ENCODE results near the gene CEP76. TPM values are rescaled to one million over a fixed set of nuclear protein-coding genes. Genes with fewer than 3 reads are reported as not detected.

Gene CEP76
- total RNA-seq, 1 experiment from 2014 or later = 18.6 TPM

DNA sequence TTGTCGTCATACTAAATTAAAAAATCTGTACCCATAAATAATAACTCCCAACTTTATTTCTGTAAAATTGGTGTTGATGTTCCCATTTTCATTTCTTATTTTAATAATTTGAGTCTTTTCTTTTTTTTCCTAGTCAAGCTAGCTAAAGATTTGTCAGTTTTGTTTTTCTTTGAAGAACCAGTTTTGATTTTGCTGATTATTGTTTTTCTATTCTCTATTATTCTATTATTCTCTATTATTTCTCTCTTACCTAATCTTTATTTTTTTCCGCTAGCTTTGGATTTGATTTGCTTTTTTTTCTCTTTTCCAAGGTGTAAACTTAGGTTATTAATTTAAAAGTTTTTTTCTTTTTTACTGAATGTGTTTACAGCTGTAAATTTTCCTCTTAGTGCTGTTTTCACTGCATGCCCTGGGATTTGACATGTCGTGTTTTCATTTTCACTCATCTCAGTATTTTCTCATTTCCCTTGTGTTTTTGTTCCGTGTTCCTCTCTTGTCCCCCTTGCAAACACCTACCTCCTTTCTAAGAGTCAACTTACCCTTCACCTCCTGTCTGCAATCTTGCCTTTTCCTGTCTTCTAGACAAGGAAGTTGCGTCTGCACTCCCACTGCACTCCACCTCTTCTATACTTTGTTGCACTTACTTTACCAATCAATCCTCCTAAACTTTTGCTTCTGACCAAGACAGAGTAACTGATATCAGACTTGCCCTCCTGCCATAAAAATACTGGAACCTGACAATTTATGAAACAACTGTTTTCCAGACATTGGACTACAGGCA, 19.2 kb upstream of the CEP76 start:
- Histone ChIP-seq H2BK5ac (ENCODE audit: insufficient read length, low read length) (no peak overlapping the region), H3K14ac (ENCODE audit: insufficient read depth, low read length) (no peak overlapping the region), H2BK12ac (ENCODE audit: insufficient read length, low read depth, low read length) (no peak overlapping the region), H2BK120ac (ENCODE audit: low read depth, low read length, poor library complexity, severe bottlenecking) (no peak overlapping the region), H2BK15ac (ENCODE audit: low read depth, low read length) (no peak overlapping the region), H4K5ac (ENCODE audit: insufficient read length, low read depth, low read length) (no peak overlapping the region), H4K91ac (ENCODE audit: insufficient read length, low read depth, low read length) (no peak overlapping the region), H3K4me2 (ENCODE audit: insufficient read depth, insufficient read length, low read length) (no peak overlapping the region), H3K4ac (ENCODE audit: low read depth, low read length) (no peak overlapping the region), H3K79me1 (ENCODE audit: insufficient read depth, low read depth, low read length, poor library complexity, severe bottlenecking) (no peaks in the 10 kb centered on the region), H3K27ac (ENCODE audit: insufficient read length, low read depth, low read length) (no peak overlapping the region), H3K18ac (ENCODE audit: insufficient read length, low read depth, low read length) (no peak overlapping the region), H3T11ph (ENCODE audit: low read length) (no peak overlapping the region), H3K56ac (ENCODE audit: insufficient read length, low read depth, low read length) (no peak overlapping the region), H3K9ac (ENCODE audit: extremely low read depth, insufficient read length, low read length) (no peak overlapping the region), H4K20me1 (ENCODE audit: control insufficient read depth, insufficient read depth, insufficient read length) (no peaks in the 10 kb centered on the region), H3K23ac (ENCODE audit: insufficient read length, low read depth, low read length) (no peak overlapping the region), H2BK20ac (ENCODE audit: low read depth, low read length, poor library complexity, severe bottlenecking) (no peak overlapping the region), H2AK5ac (ENCODE audit: insufficient read length, low read length) (no peak overlapping the region), H4K8ac (replicated peaks; ENCODE audit: insufficient read length, low read depth, low read length) (no peak overlapping the region), H3K79me2 (ENCODE audit: insufficient read depth, low read length) (no peaks in the 10 kb centered on the region), H3K9me3 (ENCODE audit: control insufficient read depth, low read depth, low read length) (no peaks in the 10 kb centered on the region), H3K23me2 (ENCODE audit: insufficient read length, low read depth, low read length, poor library complexity, severe bottlenecking) (no peaks in the 10 kb centered on the region), H3K4me1 (ENCODE audit: insufficient read depth, low read length) (peaks cover 6% of the 10 kb centered on the region), H2AFZ (ENCODE audit: low read length) (no peak overlapping the region), H3K27me3 (ENCODE audit: insufficient read depth, low read length) (no peaks in the 10 kb centered on the region)
- Mint-ChIP-seq H3K36me3 (ENCODE audit: insufficient read depth in 1 of 3, low read depth in 3 of 3) (peaks cover 18 to 59% (median 58%) of the 10 kb centered on the region in 3 experiments), H3K4me3 (no peak overlapping the region), H3K9me3 (no peaks in the 10 kb centered on the region), H3K27ac (0 out of 7 replicates have a peak overlapping the region, but pooled peaks of 1 of the 3 experiments have one; percentile 0), H3K4me1 (peaks cover 0 to 2% of the 10 kb centered on the region in 2 experiments; a peak in 2 of 4 replicates), H3K27me3 (ENCODE audit: low read depth) (no peaks in the 10 kb centered on the region)
- no peak for DNase-seq
- no CpG with 5 or more reads among the region's 5 CpGs for WGBS (ENCODE audit: extremely low coverage, insufficient read length, low lambda C conversion rate)
- TF ChIP-seq, protein P1, sequence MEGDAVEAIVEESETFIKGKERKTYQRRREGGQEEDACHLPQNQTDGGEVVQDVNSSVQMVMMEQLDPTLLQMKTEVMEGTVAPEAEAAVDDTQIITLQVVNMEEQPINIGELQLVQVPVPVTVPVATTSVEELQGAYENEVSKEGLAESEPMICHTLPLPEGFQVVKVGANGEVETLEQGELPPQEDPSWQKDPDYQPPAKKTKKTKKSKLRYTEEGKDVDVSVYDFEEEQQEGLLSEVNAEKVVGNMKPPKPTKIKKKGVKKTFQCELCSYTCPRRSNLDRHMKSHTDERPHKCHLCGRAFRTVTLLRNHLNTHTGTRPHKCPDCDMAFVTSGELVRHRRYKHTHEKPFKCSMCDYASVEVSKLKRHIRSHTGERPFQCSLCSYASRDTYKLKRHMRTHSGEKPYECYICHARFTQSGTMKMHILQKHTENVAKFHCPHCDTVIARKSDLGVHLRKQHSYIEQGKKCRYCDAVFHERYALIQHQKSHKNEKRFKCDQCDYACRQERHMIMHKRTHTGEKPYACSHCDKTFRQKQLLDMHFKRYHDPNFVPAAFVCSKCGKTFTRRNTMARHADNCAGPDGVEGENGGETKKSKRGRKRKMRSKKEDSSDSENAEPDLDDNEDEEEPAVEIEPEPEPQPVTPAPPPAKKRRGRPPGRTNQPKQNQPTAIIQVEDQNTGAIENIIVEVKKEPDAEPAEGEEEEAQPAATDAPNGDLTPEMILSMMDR (conservative IDR thresholded peaks at IDR 0.05) = no peak

Data from H9 (cell line).